OCI-LY3 (cell line): ENCODE data around the gene CENPS.
"Not testable (repeated sequence)": the region's sequence is repeated elsewhere in the genome, so short reads cannot be mapped to it uniquely, and the experiment has no call there.

Experiments
- H2AFZ ChIP-seq: fragments of 200-600, 300-600 bp; shearing (Covaris generic); 2 replicates; pipeline ENCODE4 v1.6.0; 2014; ENCODE audit warnings: antibody characterized with exemption, low read depth, low read length
- H3K27ac ChIP-seq: fragments of 200-600, 300-600 bp; sonication (generic); 2 replicates; pipeline ENCODE4 v1.5.1; 2014; ENCODE audit warnings: mild to moderate bottlenecking, low read length, moderate library complexity, mixed read lengths
- H3K27me3 ChIP-seq: fragments of 200-600, 300-600 bp; sonication (generic); 2 replicates; pipeline ENCODE4 v1.6.1; 2014; ENCODE audit warnings: low read depth, low read length, mixed read lengths
- H3K36me3 ChIP-seq: fragments of 200-600, 300-600 bp; sonication (generic); replicated peaks from 2 replicates; pipeline ENCODE3; 2014; ENCODE audit warnings: low read depth, low read length, mixed read lengths
- H3K4me1 ChIP-seq: fragments of 300-600, 200-600 bp; sonication (generic); 2 replicates; pipeline ENCODE4 v1.6.1; 2014; ENCODE audit warnings: low read length, mixed read lengths
- H3K4me2 ChIP-seq: fragments of 200-600, 300-600 bp; sonication (generic); 2 replicates; pipeline ENCODE4 v1.6.1; 2014; ENCODE audit warnings: low read length, mixed read lengths
- H3K4me3 ChIP-seq: fragments of 300-600, 200-600 bp; sonication (generic); 2 replicates; pipeline ENCODE4 v1.5.1; 2014; ENCODE audit warnings: antibody characterized with exemption, mild to moderate bottlenecking, low read length, moderate library complexity
- H3K79me2 ChIP-seq: fragments of 300-600, 200-600 bp; shearing (Covaris generic); 2 replicates; pipeline ENCODE4 v1.6.1; 2014; ENCODE audit warnings: mild to moderate bottlenecking, low read length, mixed read lengths
- H3K9ac ChIP-seq: fragments of 300-600, 200-600 bp; shearing (Covaris generic); 2 replicates; pipeline ENCODE4 v1.6.0; 2014; ENCODE audit warnings: mild to moderate bottlenecking, low read length, moderate library complexity
- H3K9me3 ChIP-seq: fragments of 200-600, 300-600 bp; shearing (Covaris generic); 2 replicates; pipeline ENCODE4 v1.6.1; 2014; ENCODE audit warnings: low read length, mixed read lengths; ENCODE audit not compliant: insufficient read depth
- H4K20me1 ChIP-seq: fragments of 200-600, 300-600 bp; sonication (generic); 2 replicates; pipeline ENCODE4 v1.6.1; 2016; ENCODE audit warnings: low read length, mixed read lengths; ENCODE audit not compliant: insufficient read depth
- EZH2phosphoT487 ChIP-seq: fragments of 200-600 bp; shearing (Covaris generic); IDR thresholded peaks from 2 replicates; pipeline ENCODE4 v1.6.1; 2018; ENCODE audit warnings: antibody characterized with exemption, mixed run types, low read depth
- TF ChIP-seq, protein P1 (sequence below): fragments of 200-600, 300-600 bp; sonication (generic); IDR thresholded peaks from 2 replicates; pipeline ENCODE4 v1.5.1; 2014; ENCODE audit warnings: antibody characterized with exemption, low read length, low read depth

The CENPS gene

GRCh38 chr1:10421637-10422036 is 8.6 kb upstream of the CENPS start:
- Histone ChIP-seq H3K4me2 (no peak overlapping the region), H3K4me3 (no peak overlapping the region), H3K27ac (no peak overlapping the region), H3K79me2 (no peaks in the 10 kb centered on the region), H3K9me3 (no peaks in the 10 kb centered on the region), H3K36me3 (peaks cover 8% of the 10 kb centered on the region), H3K27me3 (no peaks in the 10 kb centered on the region), H4K20me1 (no peaks in the 10 kb centered on the region), H2AFZ (no peak overlapping the region), H3K9ac (no peak overlapping the region), H3K4me1 (no peaks in the 10 kb centered on the region)
- TF ChIP-seq, protein P1, sequence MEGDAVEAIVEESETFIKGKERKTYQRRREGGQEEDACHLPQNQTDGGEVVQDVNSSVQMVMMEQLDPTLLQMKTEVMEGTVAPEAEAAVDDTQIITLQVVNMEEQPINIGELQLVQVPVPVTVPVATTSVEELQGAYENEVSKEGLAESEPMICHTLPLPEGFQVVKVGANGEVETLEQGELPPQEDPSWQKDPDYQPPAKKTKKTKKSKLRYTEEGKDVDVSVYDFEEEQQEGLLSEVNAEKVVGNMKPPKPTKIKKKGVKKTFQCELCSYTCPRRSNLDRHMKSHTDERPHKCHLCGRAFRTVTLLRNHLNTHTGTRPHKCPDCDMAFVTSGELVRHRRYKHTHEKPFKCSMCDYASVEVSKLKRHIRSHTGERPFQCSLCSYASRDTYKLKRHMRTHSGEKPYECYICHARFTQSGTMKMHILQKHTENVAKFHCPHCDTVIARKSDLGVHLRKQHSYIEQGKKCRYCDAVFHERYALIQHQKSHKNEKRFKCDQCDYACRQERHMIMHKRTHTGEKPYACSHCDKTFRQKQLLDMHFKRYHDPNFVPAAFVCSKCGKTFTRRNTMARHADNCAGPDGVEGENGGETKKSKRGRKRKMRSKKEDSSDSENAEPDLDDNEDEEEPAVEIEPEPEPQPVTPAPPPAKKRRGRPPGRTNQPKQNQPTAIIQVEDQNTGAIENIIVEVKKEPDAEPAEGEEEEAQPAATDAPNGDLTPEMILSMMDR: no peak
- TF ChIP-seq EZH2phosphoT487: no peak

- H3K4me1 ChIP-seq: 0 out of 2 replicates have a peak, but pooled peaks cover 2% of the 10 kb centered on the region
Measured at GRCh38 chr1:10424034-10424433, 6.2 kb upstream of the CENPS start.

DNA sequence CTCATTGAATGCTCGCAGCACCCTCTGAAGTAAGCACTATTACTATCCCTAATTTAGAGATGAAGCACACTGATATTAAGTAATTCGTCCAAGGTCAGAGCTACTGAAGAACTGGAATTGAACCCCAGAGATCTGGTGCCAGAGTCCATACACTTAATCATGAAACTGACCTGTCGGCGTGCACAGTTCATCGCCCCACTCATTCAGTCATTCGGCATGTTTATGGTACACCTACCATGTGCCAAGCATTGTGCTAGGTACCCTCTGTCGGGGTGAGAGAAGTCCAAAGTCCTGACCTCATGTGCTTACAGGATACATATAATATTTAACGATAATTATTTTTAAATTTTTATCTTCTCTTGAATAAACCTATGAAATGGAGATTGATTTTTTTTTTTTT is 5.6 kb upstream of the CENPS start:
- Histone ChIP-seq H4K20me1 (no peaks in the 10 kb centered on the region), H2AFZ (no peak overlapping the region), H3K27me3 (no peaks in the 10 kb centered on the region), H3K4me1 (peaks cover 5% of the 10 kb centered on the region; the same call in 1 of the 2 replicates), H3K9ac (no peak overlapping the region), H3K4me3 (no peak overlapping the region), H3K4me2 (no peak overlapping the region), H3K9me3 (no peaks in the 10 kb centered on the region), H3K36me3 (no peaks in the 10 kb centered on the region), H3K79me2 (no peaks in the 10 kb centered on the region), H3K27ac (no peak overlapping the region)
- TF ChIP-seq EZH2phosphoT487: no peak
- TF ChIP-seq, protein P1: no peak

More at GRCh38 chr1:10424034-10424433, 6.2 kb upstream of the CENPS start:
- TF ChIP-seq EZH2phosphoT487: no peak
- TF ChIP-seq, protein P1: no peak
- Histone ChIP-seq H3K4me3 (no peak overlapping the region), H3K9ac (no peak overlapping the region), H3K27me3 (no peaks in the 10 kb centered on the region), H3K27ac (no peak overlapping the region), H4K20me1 (no peaks in the 10 kb centered on the region), H3K36me3 (no peaks in the 10 kb centered on the region), H2AFZ (no peak overlapping the region), H3K79me2 (no peaks in the 10 kb centered on the region), H3K4me2 (no peak overlapping the region), H3K9me3 (no peaks in the 10 kb centered on the region)

DNA sequence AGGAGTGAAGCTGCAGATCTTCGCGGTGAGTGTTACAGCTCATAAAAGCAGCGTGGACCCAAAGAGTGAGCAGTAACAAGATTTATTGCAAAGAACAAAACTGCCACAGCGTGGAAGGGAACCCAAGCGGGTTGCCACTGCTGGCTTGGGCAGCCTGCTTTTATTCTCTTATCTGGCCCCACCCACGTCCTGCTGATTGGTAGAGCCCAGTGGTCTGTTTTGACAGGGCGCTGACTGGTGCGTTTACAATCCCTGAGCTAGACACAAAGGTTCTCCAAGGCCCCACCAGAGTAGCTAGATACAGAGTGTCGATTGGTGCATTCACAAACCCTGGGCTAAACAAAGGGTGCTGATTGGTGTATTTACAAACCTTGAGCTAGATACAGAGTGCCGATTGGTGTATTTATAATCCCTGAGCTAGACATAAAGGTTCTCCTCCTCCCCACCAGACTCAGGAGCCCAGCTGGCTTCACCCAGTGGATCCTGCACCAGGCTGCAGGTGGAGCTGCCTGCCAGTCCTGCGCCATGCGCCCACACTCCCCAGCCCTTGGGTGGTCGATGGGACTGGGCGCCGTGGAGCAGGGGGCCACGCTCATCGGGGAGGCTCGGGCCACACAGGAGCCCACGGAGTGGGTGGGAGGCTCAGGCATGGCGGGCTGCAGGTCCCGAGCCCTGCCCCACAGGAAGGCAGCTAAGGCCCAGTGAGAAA is 4.3 kb upstream of the CENPS start:
- H2AFZ ChIP-seq, H3K79me2 ChIP-seq, H3K4me1 ChIP-seq, H4K20me1 ChIP-seq, H3K27me3 ChIP-seq, H3K9me3 ChIP-seq, H3K27ac ChIP-seq, H3K9ac ChIP-seq, H3K4me2 ChIP-seq, H3K4me3 ChIP-seq, H3K36me3 ChIP-seq: not testable (repeated sequence)

- H3K27me3 ChIP-seq, H3K4me2 ChIP-seq, H4K20me1 ChIP-seq, H2AFZ ChIP-seq, H3K79me2 ChIP-seq, H3K9me3 ChIP-seq, H3K36me3 ChIP-seq, H3K27ac ChIP-seq, H3K4me3 ChIP-seq, H3K9ac ChIP-seq: not testable (repeated sequence)
- H3K4me1 ChIP-seq: peaks cover 10% of the 10 kb centered on the region
Measured at GRCh38 chr1:10426535-10426848, 3.7 kb upstream of the CENPS start.
